SKM-1 (cell line): ENCODE results near the gene NCDN.

Experiments
- DNase-seq: peaks from one replicate; lab custom pipeline; 2025; ENCODE audit not compliant: unreplicated experiment; lab: John Stamatoyannopoulos, UW

The NCDN gene

GRCh38 chr1:35557611-35558373 is at the start of gene NCDN:
Gene NCDN (plus strand): TSS chr1:35557799. CDS start chr1:35558191, 392 bp downstream.
- peak; percentile 91 for DNase-seq

- no peak for DNase-seq
Observed at GRCh38 chr1:35507947-35508346, 49.7 kb upstream of the NCDN start.

GRCh38 chr1:35509558-35509957 is 48.0 kb upstream of the NCDN start:
- DNase-seq = no peak

GRCh38 chr1:35511305-35511704 is 46.3 kb upstream of the NCDN start:
- DNase-seq = no peak

GRCh38 chr1:35518183-35518582 is 39.4 kb upstream of the NCDN start:
- DNase-seq = no peak

GRCh38 chr1:35519432-35519831 is 38.2 kb upstream of the NCDN start:
- no peak for DNase-seq

GRCh38 chr1:35524106-35524505 is 33.5 kb upstream of the NCDN start:
- no peak for DNase-seq

GRCh38 chr1:35530168-35530567 is 27.4 kb upstream of the NCDN start:
- DNase-seq = no peak

GRCh38 chr1:35530946-35531345 is 26.7 kb upstream of the NCDN start:
- no peak for DNase-seq

- no peak for DNase-seq
Observed at GRCh38 chr1:35531368-35531767, 26.2 kb upstream of the NCDN start.

GRCh38 chr1:35532497-35533223 is 24.9 kb upstream of the NCDN start:
- no peak for DNase-seq

- no peak for DNase-seq
Observed at GRCh38 chr1:35533586-35533985, 24.0 kb upstream of the NCDN start.

- DNase-seq = no peak
Observed at GRCh38 chr1:35535243-35535642, 22.4 kb upstream of the NCDN start.

GRCh38 chr1:35536556-35537162 is 20.9 kb upstream of the NCDN start:
- DNase-seq = no peak

- no peak for DNase-seq
Observed at GRCh38 chr1:35537806-35538205, 19.8 kb upstream of the NCDN start.

- no peak for DNase-seq
Observed at GRCh38 chr1:35539073-35539823, 18.4 kb upstream of the NCDN start.

- DNase-seq = no peak
Observed at GRCh38 chr1:35539824-35540261, 17.8 kb upstream of the NCDN start.

- no peak for DNase-seq
Observed at GRCh38 chr1:35544976-35545375, 12.6 kb upstream of the NCDN start.

GRCh38 chr1:35546614-35547013 is 11.0 kb upstream of the NCDN start:
- DNase-seq = no peak

GRCh38 chr1:35553851-35554250 is 3.7 kb upstream of the NCDN start:
- DNase-seq = no peak
